Measurements from ENCODE around the gene SLC26A4. TPM values are rescaled to one million over a fixed set of nuclear protein-coding genes. Genes with fewer than 3 reads are reported as not detected.

Gene SLC26A4
- total RNA-seq, 4 donors from 2014 or later: 1.2 to 4.4 (median 1.7) TPM; not detected in 1

DNA sequence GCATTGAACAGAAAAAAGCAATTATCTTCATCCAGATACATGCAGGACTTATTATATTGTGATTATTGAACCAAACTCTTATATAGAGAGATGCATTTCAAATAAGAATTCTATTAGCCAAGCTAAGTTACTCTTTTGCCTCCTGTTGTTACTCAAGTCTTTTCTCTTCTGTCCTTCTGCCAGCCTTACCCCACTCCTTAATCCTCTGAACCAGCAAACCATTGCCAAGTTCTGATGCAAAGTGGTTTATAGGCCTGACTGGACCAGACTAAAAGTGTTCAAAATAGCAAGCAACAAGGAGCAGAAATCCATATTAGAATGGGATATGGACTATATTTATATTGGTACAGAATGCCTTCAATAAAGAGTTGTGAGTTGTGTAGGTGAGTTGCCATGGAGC lies 2.2 kb upstream of the SLC26A4 start:
- Histone ChIP-seq H3K27me3 (peaks cover 0 to 3% of the 10 kb centered on the region in 2 donors), H3K27ac (no peak overlapping the region), H3K36me3 (no peaks in the 10 kb centered on the region), H3K9me3 (no peaks in the 10 kb centered on the region), H3K4me1 (peaks cover 0 to 8% of the 10 kb centered on the region in 2 donors), H3K4me3 (no peak overlapping the region)
- no peak for DNase-seq
- TF ChIP-seq, protein P1, sequence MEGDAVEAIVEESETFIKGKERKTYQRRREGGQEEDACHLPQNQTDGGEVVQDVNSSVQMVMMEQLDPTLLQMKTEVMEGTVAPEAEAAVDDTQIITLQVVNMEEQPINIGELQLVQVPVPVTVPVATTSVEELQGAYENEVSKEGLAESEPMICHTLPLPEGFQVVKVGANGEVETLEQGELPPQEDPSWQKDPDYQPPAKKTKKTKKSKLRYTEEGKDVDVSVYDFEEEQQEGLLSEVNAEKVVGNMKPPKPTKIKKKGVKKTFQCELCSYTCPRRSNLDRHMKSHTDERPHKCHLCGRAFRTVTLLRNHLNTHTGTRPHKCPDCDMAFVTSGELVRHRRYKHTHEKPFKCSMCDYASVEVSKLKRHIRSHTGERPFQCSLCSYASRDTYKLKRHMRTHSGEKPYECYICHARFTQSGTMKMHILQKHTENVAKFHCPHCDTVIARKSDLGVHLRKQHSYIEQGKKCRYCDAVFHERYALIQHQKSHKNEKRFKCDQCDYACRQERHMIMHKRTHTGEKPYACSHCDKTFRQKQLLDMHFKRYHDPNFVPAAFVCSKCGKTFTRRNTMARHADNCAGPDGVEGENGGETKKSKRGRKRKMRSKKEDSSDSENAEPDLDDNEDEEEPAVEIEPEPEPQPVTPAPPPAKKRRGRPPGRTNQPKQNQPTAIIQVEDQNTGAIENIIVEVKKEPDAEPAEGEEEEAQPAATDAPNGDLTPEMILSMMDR (IDR thresholded peaks at IDR 0.05): no peak
- no peak for TF ChIP-seq POLR2A (IDR thresholded peaks at IDR 0.05)
- intact Hi-C loops (cut with DNase I; ENCODE audit: low total_unique reads): no loop called here

GRCh38 chr7:107659666-107660065 lies 962 bp upstream of the SLC26A4 start:
- no peak overlapping the region for H3K4me3 ChIP-seq
- intact Hi-C loops (cut with DNase I; ENCODE audit: low total_unique reads): no loop called here
- peaks cover 0 to 3% of the 10 kb centered on the region in 2 donors for H3K27me3 ChIP-seq
- no peak for DNase-seq
- no peak overlapping the region for H3K27ac ChIP-seq
- H3K9me3 ChIP-seq: no peaks in the 10 kb centered on the region
- no peaks in the 10 kb centered on the region for H3K36me3 ChIP-seq
- peaks cover 0 to 8% of the 10 kb centered on the region in 2 donors for H3K4me1 ChIP-seq
- no peak for TF ChIP-seq POLR2A (IDR thresholded peaks at IDR 0.05)
- TF ChIP-seq, protein P1 (IDR thresholded peaks at IDR 0.05): no peak

- H3K27me3 ChIP-seq: peaks cover 0 to 3% of the 10 kb centered on the region in 2 donors
Observed at GRCh38 chr7:107661081-107661864, 645 bp downstream of the SLC26A4 start.

DNA sequence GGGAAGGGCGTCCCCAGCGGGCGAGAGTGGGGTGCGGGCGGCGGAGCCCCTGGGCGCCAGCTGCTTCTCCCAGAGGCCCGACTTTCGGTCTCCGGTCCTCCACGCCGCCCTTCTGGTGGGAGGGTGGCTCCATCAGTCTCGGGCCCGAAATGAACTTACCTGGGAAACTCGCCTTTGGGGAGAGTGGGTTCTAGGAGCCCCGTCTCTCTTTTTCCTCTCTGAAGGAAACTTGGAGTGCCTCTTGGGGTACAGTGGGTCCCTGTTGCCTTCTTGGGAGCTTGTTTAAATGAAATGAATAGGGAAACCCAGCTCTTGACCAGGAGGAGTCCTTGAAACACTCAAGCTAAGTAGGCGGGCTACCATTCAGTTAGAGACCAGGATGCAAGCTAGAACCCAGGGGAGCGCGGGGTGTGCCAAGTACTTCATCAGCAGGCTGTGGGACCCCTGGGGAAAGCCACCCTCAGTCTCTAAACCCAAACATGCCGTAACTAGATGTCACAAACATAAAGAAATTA lies 1.3 kb downstream of the SLC26A4 start:
- Histone ChIP-seq H3K27ac (no peak overlapping the region), H3K4me3 (peak overlapping the region; percentile 29 to 40), H3K9me3 (no peaks in the 10 kb centered on the region), H3K4me1 (peaks cover 0 to 8% of the 10 kb centered on the region in 2 donors), H3K36me3 (no peaks in the 10 kb centered on the region), H3K27me3 (peaks cover 0 to 3% of the 10 kb centered on the region in 2 donors)
- DNase-seq: no peak
- intact Hi-C loops (cut with DNase I; ENCODE audit: low total_unique reads): no loop called here
- TF ChIP-seq POLR2A (IDR thresholded peaks at IDR 0.05): no peak
- TF ChIP-seq, protein P1 (IDR thresholded peaks at IDR 0.05): no peak

More at GRCh38 chr7:107661081-107661864, 645 bp downstream of the SLC26A4 start:
- peak; percentile 37 to 45 for DNase-seq
- Histone ChIP-seq H3K9me3 (no peaks in the 10 kb centered on the region), H3K4me1 (peaks cover 0 to 8% of the 10 kb centered on the region in 2 donors), H3K4me3 (peak overlapping the region; percentile 29 to 40), H3K36me3 (no peaks in the 10 kb centered on the region), H3K27ac (no peak overlapping the region)
- intact Hi-C loops (cut with DNase I; ENCODE audit: low total_unique reads): no loop called here
- TF ChIP-seq POLR2A (IDR thresholded peaks at IDR 0.05): no peak
- TF ChIP-seq, protein P1 (IDR thresholded peaks at IDR 0.05): peak in 3 of 4 experiments; percentile 12 to 31 (median 21)

DNA sequence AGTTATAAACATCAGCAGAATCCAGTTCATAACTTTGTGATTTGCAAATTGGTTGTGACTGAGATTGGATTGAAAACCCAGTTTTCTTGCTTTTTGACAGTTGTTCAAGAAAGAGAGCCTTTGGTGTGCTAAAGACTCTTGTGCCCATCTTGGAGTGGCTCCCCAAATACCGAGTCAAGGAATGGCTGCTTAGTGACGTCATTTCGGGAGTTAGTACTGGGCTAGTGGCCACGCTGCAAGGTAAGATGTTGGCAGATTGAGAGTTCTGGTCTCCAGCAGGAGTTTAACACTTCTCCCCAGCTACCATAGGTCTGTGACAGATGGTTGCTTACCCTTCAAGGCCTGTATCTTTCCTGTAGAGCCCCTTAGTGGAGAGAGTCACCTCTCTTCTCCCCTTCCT lies 2.6 kb downstream of the SLC26A4 start:
- Histone ChIP-seq H3K27me3 (peaks cover 0 to 3% of the 10 kb centered on the region in 2 donors), H3K4me3 (no peak overlapping the region), H3K27ac (no peak overlapping the region), H3K36me3 (no peaks in the 10 kb centered on the region), H3K9me3 (no peaks in the 10 kb centered on the region), H3K4me1 (peaks cover 0 to 8% of the 10 kb centered on the region in 2 donors)
- DNase-seq: no peak
- intact Hi-C loops (cut with DNase I; ENCODE audit: low total_unique reads): no loop called here
- no peak for TF ChIP-seq POLR2A (IDR thresholded peaks at IDR 0.05)
- TF ChIP-seq, protein P1 (IDR thresholded peaks at IDR 0.05): no peak
